K562 (cell line): ENCODE data around the gene CRB2. TPM values are rescaled to one million over a fixed set of nuclear protein-coding genes. Genes with fewer than 3 reads are reported as not detected.

Experiments used
- CTCF ChIP-seq, 3 experiments: IDR thresholded peaks in 2 of 3; conservative IDR thresholded peaks in 1 of 3; 2 replicates each; pipeline ENCODE4 v1.5.1; 2011 to 2012; ENCODE audit warnings: low read length in 3 of 3, mild to moderate bottlenecking in 3 of 3, control low read depth in 2 of 3, improper control_type of control experiment in 1 of 3, inconsistent platforms in 1 of 3, low read depth in 1 of 3, mixed read lengths in 1 of 3, moderate library complexity in 1 of 3; ENCODE audit not compliant: insufficient read depth in 2 of 3
- E2F4 ChIP-seq: sonication (generic); formaldehyde crosslinking; IDR thresholded peaks from 2 replicates; pipeline ENCODE4 v1.8.0; 2022; ENCODE audit warnings: mild to moderate bottlenecking, low read depth, missing genetic modification reagents
- ETV1 ChIP-seq: fragments of 450-650 bp; conservative IDR thresholded peaks from 2 replicates; pipeline ENCODE4 v1.6.1; 2016; ENCODE audit warnings: missing genetic modification characterization, control low read depth, low read depth, missing compliant biosample characterization
- HMG20B ChIP-seq: fragments of 250-450 bp; sonication (Bioruptor Pico); IDR thresholded peaks from 2 replicates; pipeline ENCODE4 v1.5.0; 2021; ENCODE audit warnings: mild to moderate bottlenecking
- HOXB6 ChIP-seq: fragments of 250-450 bp; sonication (Bioruptor Pico); IDR thresholded peaks from 2 replicates; pipeline ENCODE4 v1.5.1; 2022; ENCODE audit warnings: mild to moderate bottlenecking, borderline replicate concordance
- IRF2 ChIP-seq: sonication (generic); formaldehyde crosslinking; IDR thresholded peaks from 2 replicates; pipeline ENCODE4 v1.8.1; 2022; ENCODE audit warnings: mild to moderate bottlenecking, missing genetic modification reagents
- KLF16 ChIP-seq: IDR thresholded peaks from 2 replicates; pipeline ENCODE4 v1.6.1; 2016; ENCODE audit warnings: antibody characterized with exemption
- LCOR ChIP-seq: sonication (generic); formaldehyde crosslinking; IDR thresholded peaks from 2 replicates; pipeline ENCODE4 v1.8.0; 2022; ENCODE audit warnings: mild to moderate bottlenecking, missing genetic modification reagents
- NUFIP1 ChIP-seq: fragments of 450-650 bp; IDR thresholded peaks from 2 replicates; pipeline ENCODE4 v1.6.1; 2018; ENCODE audit not compliant: partially characterized antibody
- RBM25 ChIP-seq: fragments of 200-400 bp; formaldehyde crosslinking; IDR thresholded peaks from 2 replicates; pipeline ENCODE4 v1.6.1; 2018; ENCODE audit warnings: low read length, low read depth, moderate library complexity; ENCODE audit not compliant: severe bottlenecking
- SAFB2 ChIP-seq: fragments of 200-400 bp; formaldehyde crosslinking; IDR thresholded peaks from 2 replicates; pipeline ENCODE4 v1.6.1; 2018; ENCODE audit warnings: borderline replicate concordance, low read length, low read depth, moderate library complexity; ENCODE audit not compliant: severe bottlenecking
- SIN3A ChIP-seq, 2 experiments: fragments of 150-350 bp in 1 of 2; IDR thresholded peaks; 2 replicates each; pipeline ENCODE4 v1.6.1; 2011 to 2016; ENCODE audit warnings: borderline replicate concordance in 2 of 2, low read depth in 2 of 2, low read length in 2 of 2, mild to moderate bottlenecking in 2 of 2, moderate library complexity in 2 of 2; ENCODE audit not compliant: control insufficient read depth in 1 of 2
- SMAD1 ChIP-seq: fragments of 150-350 bp; IDR thresholded peaks from 2 replicates; pipeline ENCODE4 v1.6.1; 2014; ENCODE audit warnings: low read length, low read depth; ENCODE audit not compliant: partially characterized antibody
- SP1 ChIP-seq: sonication (generic); formaldehyde crosslinking; IDR thresholded peaks from 2 replicates; pipeline ENCODE4 v1.8.1; 2022; ENCODE audit warnings: mild to moderate bottlenecking, missing genetic modification reagents
- TAF15 ChIP-seq: fragments of 200-400 bp; formaldehyde crosslinking; IDR thresholded peaks from 2 replicates; pipeline ENCODE4 v1.6.1; 2017; ENCODE audit warnings: mild to moderate bottlenecking, low read depth, low read length, moderate library complexity
- TARDBP ChIP-seq: fragments of 450-650 bp; IDR thresholded peaks from 2 replicates; pipeline ENCODE4 v1.6.1; 2016
- ZBTB17 ChIP-seq: fragments of 450-650 bp; formaldehyde crosslinking; IDR thresholded peaks from 2 replicates; pipeline ENCODE4 v1.4.0; 2020; ENCODE audit warnings: mild to moderate bottlenecking
- ZC3H4 ChIP-seq: sonication (generic); formaldehyde crosslinking; IDR thresholded peaks from 2 replicates; pipeline ENCODE4 v1.9.0; 2021; ENCODE audit warnings: missing genetic modification reagents, borderline replicate concordance
- ZNF165 ChIP-seq: fragments of 250-450 bp; sonication (Bioruptor Pico); IDR thresholded peaks from 2 replicates; pipeline ENCODE4 v1.4.0; 2020; ENCODE audit warnings: borderline replicate concordance
- ZNF175 ChIP-seq: fragments of 200-800 bp; sonication (Bioruptor generic); IDR thresholded peaks from 2 replicates; pipeline ENCODE4 v1.6.1; 2016; ENCODE audit warnings: low read depth, mild to moderate bottlenecking, missing genetic modification characterization, missing compliant biosample characterization
- ZNF23 ChIP-seq: fragments of 250-450 bp; sonication (Bioruptor Pico); IDR thresholded peaks from 2 replicates; pipeline ENCODE4 v1.4.0; 2020; ENCODE audit warnings: mild to moderate bottlenecking
- ZNF354B ChIP-seq: fragments of 250-450 bp; sonication (Bioruptor Pico); IDR thresholded peaks from 2 replicates; pipeline ENCODE4 v1.4.0; 2020
- ZNF75A ChIP-seq: fragments of 450-650 bp; formaldehyde crosslinking; IDR thresholded peaks from 2 replicates; pipeline ENCODE4 v1.4.0; 2020; ENCODE audit warnings: mild to moderate bottlenecking
- polyA plus RNA-seq, 8 experiments: library from polyadenylated mRNA; depleted of rRNA in 4 of 8; stranded (reverse) in 5 of 8; unstranded in 3 of 8; fragments of >200 nt; fragmentation: Nextera tagmentation in 2 of 8; fragmentation: Illumina TruSeq in 1 of 8; extraction: Ambion mirVana in 2 of 8; extraction: Trizol in 1 of 8; gene quantifications; 2 replicates each; pipeline versions ENCODE4 v1.2.1 to v1.2.3, GENCODE V29; 2011 to 2014; ENCODE audit warnings: inconsistent platforms in 1 of 8, missing spikeins in 1 of 8
- total RNA-seq, 7 experiments: library from RNA; depleted of rRNA in 6 of 7; stranded (reverse); fragments of >200 nt in 6 of 7; fragmentation: Illumina TruSeq in 2 of 7; extraction: Trizol in 2 of 7; gene quantifications; 2 replicates each; pipeline versions ENCODE4 v1.2.1 to v1.2.3, GENCODE V29; 2011 to 2021; ENCODE audit warnings: low replicate concordance in 1 of 7
- TF ChIP-seq, protein P1 (sequence below): fragments of 450-650 bp; IDR thresholded peaks from 2 replicates; pipeline ENCODE4 v1.6.1; 2018; ENCODE audit not compliant: partially characterized antibody

Gene CRB2
- total and polyA plus RNA-seq, 9 of the 15 experiments (the other 6 are each of a cell fraction or from before 2014, with no cell fraction given): 0.13 to 1.2 (median 0.25) TPM; not detected in 2

DNA sequence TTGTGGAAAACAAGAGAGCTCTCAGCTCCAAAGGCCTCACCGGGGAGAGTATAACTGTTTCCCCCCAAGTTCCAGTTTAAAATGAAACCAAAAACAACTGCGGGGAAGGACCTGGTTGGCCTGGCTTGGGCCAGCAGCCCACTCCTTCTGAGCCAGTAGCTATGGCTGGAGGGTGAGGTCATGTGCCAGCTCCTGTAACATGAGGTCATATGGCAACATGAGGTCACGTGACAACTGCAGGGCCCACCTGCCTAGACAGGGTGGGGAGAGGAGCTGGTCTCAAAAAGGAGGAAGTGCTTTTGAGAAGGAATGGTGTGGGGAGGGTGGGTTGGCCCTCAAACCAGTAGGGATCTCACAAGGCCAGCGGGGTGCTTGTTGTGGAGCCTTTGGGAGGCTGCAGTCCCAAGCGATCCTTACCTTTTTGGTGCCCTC, 29.3 kb upstream of the CRB2 start (continued):
- TF ChIP-seq, protein P1, sequence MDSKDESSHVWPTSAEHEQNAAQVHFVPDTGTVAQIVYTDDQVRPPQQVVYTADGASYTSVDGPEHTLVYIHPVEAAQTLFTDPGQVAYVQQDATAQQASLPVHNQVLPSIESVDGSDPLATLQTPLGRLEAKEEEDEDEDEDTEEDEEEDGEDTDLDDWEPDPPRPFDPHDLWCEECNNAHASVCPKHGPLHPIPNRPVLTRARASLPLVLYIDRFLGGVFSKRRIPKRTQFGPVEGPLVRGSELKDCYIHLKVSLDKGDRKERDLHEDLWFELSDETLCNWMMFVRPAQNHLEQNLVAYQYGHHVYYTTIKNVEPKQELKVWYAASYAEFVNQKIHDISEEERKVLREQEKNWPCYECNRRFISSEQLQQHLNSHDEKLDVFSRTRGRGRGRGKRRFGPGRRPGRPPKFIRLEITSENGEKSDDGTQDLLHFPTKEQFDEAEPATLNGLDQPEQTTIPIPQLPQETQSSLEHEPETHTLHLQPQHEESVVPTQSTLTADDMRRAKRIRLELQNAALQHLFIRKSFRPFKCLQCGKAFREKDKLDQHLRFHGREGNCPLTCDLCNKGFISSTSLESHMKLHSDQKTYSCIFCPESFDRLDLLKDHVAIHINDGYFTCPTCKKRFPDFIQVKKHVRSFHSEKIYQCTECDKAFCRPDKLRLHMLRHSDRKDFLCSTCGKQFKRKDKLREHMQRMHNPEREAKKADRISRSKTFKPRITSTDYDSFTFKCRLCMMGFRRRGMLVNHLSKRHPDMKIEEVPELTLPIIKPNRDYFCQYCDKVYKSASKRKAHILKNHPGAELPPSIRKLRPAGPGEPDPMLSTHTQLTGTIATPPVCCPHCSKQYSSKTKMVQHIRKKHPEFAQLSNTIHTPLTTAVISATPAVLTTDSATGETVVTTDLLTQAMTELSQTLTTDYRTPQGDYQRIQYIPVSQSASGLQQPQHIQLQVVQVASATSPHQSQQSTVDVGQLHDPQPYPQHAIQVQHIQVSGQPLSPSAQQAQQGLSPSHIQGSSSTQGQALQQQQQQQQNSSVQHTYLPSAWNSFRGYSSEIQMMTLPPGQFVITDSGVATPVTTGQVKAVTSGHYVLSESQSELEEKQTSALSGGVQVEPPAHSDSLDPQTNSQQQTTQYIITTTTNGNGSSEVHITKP: peak; percentile 66
- TF ChIP-seq NUFIP1 (no peak), RBM25 (no peak), ZBTB17 (CRISPR knock-in tag) (peak; percentile 76), SAFB2 (no peak), ZNF354B (peak; percentile 3; the same call in 1 of the 2 replicates), HMG20B (CRISPR knock-in tag) (no peak), KLF16 (no peak), CTCF (IDR thresholded peaks at IDR 0.05 in 2 of 3, conservative IDR thresholded peaks at IDR 0.05 in 1 of 3; ENCODE audit: insufficient read depth in 2 of 3, low read depth in 1 of 3, low read length in 3 of 3) (no peak), ZNF75A (CRISPR knock-in tag) (no peak), ETV1 (tag) (no peak), SMAD1 (no peak), SIN3A (IDR thresholded peaks at IDR 0.05; ENCODE audit: borderline replicate concordance in 2 of 2, control insufficient read depth in 1 of 2, low read depth in 2 of 2, low read length in 2 of 2) (no peak), E2F4 (CRISPR knock-in tag) (no peak), ZNF165 (CRISPR knock-in tag) (no peak), IRF2 (no peak), ZC3H4 (CRISPR knock-in tag) (no peak), HOXB6 (no peak), SP1 (CRISPR knock-in tag) (peak; percentile 61; the same call in 1 of the 2 replicates), TAF15 (no peak), LCOR (CRISPR knock-in tag) (no peak), TARDBP (no peak), ZNF175 (CRISPR knock-in tag) (no peak; the same call in 1 of the 2 replicates), ZNF23 (CRISPR knock-in tag) (no peak)
